ENCODE results near the gene MAGI2.

Gene MAGI2

DNA sequence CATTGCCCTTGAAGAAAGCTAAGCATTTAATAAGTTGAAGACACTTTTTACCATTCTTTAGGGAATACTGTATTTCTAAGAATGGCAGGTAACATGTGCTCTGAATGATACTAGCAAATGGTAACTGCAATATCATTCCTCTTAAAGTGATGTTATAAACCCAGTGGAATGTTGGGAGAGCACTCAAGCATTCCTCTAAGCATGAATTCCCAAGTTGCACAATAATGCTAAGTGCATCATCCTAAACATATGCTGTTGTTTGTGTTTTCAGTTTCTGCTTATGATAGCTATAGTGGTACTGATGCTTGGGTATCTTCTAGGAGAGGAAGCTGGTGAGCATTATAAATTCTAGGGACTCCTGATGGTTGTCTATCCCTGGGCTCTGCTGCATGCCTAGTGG lies 980.9 kb downstream of the MAGI2 start:
- H3K4me3 ChIP-seq (ENCODE audit: low read length), result no peak overlapping the region
- DNase-seq (ENCODE audit: low read depth, low spot score), result no peak

DNA sequence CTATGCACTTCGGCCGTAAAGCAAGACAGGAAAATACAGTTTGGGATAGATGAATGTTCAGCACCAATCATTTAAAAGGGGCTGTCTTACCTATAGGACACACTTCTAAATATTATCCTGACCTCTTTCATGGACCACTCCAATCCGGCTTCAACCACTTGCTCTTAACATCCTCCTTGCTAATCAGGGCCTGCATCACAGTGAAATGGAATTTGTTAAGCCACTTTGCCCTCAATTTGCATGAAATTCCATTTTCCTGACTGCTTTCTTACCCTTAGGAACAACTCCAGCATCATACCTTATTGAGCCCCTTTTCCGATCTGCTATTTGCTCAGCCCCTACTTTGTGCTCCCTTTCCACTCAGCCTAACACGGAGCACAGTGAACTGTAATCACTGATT lies 987.6 kb downstream of the MAGI2 start:
- DNase-seq (ENCODE audit: low read depth, low spot score), result no peak

DNA sequence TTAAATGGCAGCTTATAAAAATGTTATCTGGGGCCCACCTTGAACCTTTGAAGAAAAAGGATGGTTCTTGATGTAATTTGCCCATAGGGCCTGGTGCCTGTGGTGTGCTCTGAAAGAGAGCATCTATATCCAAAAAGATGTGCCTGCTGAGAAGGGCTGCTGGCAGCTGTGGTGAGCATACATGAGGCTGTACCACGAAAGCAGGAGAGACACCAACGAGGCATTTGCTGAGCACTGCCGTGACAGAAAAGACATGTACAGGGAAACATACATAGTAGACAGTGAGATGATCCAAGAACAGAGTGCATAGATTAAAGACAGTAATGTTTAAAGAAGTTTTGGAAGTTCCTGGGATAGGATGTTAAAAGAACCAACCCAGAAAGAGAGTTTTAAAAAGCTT lies 990.4 kb downstream of the MAGI2 start:
- no peak for DNase-seq (ENCODE audit: low read depth, low spot score)
- H3K4me3 ChIP-seq (ENCODE audit: low read length), result no peak overlapping the region

More for the DNA sequence above, 987.6 kb downstream of the MAGI2 start:
- no peak overlapping the region for H3K4me3 ChIP-seq (ENCODE audit: low read length)

DNA sequence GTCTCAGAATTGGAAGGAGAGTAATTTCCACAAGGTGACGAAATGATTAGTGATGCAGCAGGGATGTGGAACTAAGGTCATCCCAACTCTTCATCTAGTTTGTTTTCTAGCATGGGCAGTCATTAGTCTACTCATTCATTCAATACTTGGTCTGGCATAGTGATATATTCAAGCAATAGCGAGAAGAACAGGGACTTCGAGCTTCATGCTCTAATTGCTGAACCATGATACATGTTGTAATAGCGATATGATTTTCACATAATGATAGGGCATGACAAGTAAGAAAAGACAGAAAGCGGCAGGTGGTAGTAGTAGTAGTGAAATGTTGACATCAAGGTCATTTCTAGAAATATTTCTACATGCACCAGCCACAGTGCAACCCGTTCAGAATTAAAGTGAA lies 1002.8 kb downstream of the MAGI2 start:
- no peak for DNase-seq (ENCODE audit: low read depth, low spot score)
- H3K4me3 ChIP-seq (ENCODE audit: low read length), result no peak overlapping the region

DNA sequence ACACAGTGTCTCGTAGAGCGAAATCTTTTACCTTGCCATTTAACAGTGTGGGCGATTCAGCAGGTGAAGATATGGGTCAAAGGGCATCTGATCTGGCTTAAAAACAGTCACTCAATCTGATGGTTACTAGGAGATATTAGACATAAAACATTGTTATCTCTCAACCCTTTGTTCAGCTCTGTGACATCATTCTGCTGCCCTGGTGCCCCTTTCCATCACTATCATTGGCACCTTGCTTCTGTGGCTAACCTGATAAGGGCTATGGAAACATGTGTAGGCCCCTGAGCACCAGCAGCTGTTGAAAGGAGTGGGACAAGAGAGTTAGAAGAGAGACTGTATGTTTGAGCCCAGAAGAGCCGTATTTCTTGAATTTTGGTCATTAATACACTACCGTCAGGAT lies 1004.6 kb downstream of the MAGI2 start:
- DNase-seq (ENCODE audit: low read depth, low spot score), result no peak
- no peak overlapping the region for H3K4me3 ChIP-seq (ENCODE audit: low read length)

DNA sequence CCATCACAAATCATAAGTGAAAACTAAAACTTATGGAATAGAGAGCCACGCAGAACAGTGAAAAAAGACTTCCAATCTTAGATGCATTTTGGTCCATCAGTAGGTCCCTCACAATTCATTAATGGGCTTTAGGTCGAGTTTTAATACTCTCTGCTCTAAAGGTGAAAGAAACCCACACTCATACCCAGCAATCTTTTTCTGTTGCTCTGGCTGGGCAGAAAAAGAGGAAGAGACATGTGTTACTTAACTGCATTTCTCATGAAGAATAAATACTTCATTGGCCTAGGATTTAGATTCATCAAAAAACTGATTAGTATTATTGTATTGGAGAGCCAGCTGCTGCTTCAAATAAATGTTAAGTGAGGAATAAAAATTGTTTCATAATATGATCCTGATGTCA lies 1009.2 kb downstream of the MAGI2 start:
- no peak for DNase-seq (ENCODE audit: low read depth, low spot score)
- H3K4me3 ChIP-seq (ENCODE audit: low read length), result no peak overlapping the region

DNA sequence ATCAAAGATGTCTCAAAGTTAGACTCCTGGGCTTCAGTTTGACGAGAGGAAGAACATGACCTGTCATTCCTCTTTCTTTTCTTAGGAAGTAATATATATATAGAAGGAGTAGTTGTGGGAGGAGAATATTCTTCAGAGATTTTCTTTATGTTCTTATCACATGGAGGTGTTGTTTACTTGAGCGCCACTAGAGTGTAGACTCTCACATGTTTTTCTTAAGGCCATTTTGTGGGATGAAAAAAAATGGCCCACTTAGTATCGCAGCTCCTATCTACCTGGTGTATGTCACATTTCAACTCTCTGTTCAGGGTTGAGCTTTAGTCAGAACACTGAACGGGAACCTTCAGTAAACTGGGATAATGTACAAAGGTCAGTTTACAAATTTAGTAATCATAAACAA lies 1009.7 kb downstream of the MAGI2 start:
- H3K4me3 ChIP-seq (ENCODE audit: low read length), result no peak overlapping the region
- DNase-seq (ENCODE audit: low read depth, low spot score), result no peak

DNA sequence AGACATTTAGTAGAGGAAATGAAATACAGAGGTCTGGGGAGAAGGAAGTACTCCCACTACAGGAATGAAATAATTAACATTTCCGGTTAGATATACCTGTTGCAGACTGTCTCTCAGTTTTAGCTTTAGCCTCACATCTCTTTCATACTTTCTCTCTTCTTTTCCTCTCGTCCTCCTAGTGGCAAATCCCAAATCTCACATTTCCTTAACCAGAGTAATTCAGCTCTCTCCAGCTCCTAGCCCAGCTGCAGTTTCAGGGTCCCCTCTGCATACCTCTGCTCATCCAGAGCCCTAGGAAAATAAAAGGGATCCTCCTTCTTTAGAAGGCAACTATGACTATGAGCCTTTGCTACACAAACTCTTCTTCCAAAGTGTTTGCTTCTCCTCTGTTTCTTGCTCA lies 1011.7 kb downstream of the MAGI2 start:
- DNase-seq (ENCODE audit: low read depth, low spot score), result no peak
- H3K4me3 ChIP-seq (ENCODE audit: low read length), result no peak overlapping the region

DNA sequence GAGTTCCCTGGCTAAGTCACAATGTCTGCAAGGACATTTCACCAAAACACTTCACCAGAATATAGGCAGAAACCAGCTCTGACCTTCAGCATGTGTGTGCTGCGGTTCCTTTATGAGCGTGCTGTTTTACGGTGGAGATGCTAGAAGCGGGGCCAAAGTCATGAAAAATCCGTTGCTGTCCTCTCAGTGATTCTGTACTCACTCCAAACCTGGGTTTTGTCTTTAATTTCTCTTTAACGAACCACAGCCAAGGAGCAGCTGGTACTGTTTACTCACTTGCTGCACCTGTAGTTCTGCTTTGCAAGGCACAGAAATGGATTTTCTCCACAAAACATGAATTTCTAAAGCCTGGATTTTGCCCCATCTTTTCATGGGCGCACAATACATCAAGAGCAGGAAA lies 1015.0 kb downstream of the MAGI2 start:
- H3K4me3 ChIP-seq (ENCODE audit: low read length), result no peak overlapping the region
- DNase-seq (ENCODE audit: low read depth, low spot score), result no peak

DNA sequence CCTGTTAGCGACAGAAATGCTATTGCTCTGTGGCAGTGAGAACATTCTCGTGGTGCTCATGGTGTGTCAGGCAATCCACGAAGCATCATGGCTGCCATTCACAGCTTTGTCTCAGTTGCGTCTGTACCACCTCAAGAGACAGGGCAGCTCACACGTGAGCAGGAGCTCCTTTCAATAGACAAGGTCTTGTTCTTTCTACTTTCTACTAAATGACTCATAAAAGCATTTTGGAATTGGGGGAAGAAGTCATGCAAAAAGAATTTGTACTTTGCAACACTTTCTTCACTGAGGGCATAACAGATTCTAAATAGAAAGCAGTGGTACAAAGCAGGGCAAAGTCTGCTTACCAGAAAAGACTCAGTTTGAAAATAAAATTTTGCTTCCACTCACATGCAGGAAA lies 1016.3 kb downstream of the MAGI2 start:
- no peak for DNase-seq (ENCODE audit: low read depth, low spot score)
- H3K4me3 ChIP-seq (ENCODE audit: low read length), result no peak overlapping the region

DNA sequence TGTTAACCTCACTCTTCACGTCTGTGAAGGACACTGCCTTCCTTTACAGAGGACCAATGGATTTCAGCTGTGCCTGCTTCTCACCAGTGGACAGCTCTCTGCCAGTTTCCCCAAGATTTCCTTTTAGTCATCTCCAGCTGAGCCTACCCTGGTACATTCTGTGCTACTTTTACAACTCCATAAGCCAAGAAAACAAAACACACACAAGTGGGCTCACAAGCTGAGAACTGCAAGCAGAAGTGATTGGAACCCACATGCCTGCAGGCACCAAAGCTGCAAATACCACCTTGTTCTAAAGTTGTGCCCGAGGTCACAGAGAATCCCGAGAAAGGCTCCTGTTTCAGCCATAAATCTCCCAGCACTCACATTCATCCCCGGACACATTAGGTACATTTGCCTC lies 1018.1 kb downstream of the MAGI2 start:
- DNase-seq (ENCODE audit: low read depth, low spot score), result no peak
- no peak overlapping the region for H3K4me3 ChIP-seq (ENCODE audit: low read length)

DNA sequence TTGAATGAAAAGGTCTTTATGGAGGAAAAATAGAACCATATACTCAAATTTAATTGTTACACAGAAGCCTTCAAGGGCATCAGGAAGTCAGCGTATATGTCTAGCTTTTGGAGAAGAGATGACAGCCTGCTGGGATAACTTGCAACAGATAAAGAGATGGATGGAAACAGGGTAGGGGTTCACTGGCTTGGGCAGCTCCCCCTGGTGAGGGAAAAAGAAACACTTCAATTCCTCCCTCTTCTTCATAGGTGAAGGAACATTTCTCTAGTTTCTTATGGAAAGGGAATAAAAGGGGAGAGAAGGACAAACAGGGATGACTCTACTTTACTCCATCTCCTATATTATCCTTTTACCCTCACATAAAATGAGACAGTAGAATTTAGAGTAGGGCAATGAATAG lies 1019.2 kb downstream of the MAGI2 start:
- no peak overlapping the region for H3K4me3 ChIP-seq (ENCODE audit: low read length)
- no peak for DNase-seq (ENCODE audit: low read depth, low spot score)

DNA sequence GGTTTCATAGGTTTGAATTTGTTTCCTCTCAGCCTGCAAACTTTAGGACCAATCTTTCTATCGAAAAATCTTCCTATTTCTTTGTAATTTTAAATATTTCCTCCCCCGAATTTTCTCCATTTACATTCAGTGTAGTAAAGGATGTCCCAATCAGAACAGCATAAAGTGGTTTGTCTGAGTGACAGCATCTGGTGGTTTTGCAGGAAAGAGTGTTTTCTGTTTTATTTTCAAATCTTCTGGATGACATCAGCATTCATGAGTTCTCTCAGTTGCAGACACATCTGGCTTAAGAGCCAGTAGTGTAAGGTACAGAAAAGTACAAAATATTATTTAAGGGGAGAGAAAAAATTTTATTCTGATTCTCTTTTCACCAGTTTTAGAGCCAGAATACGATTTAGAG lies 1020.0 kb downstream of the MAGI2 start:
- no peak overlapping the region for H3K4me3 ChIP-seq (ENCODE audit: low read length)
- DNase-seq (ENCODE audit: low read depth, low spot score), result no peak

DNA sequence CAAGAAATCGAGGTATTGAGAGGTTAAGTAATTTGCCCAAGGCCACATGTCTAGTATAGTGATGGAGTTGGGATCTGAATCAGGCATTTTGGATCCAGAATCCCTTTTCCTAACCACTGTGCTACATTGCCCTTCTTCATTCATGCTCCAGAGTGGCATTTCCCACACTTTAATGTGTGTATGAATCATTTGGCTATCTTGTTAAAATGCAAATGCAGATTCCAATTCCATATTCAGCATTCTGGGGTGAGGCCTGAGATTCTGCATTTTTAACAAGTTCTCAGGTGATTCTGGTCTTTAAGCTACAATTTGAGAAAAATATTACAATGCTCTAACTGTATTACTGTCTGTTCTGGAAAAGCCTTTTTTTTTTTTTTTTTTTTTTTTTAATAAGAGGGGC lies 1023.6 kb downstream of the MAGI2 start:
- DNase-seq (ENCODE audit: low read depth, low spot score), result no peak
- no peak overlapping the region for H3K4me3 ChIP-seq (ENCODE audit: low read length)

DNA sequence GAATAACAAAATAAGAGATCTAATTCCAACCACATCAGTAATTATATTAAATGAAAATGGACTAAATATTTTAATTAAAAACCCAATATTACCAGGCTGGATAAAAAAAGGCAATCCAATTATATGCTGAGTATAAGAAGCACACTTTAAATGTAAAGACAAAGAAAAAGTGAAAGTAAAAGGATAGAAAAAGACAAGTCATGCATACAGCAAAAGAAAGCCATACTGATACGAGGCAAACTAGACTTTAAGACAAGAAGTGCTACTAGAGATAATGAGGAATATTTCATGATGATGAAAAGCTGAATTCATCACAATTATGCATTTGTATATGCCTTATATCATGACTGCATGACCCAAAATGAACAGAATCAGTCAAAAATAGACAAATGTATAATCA lies 1026.3 kb downstream of the MAGI2 start:
- DNase-seq (ENCODE audit: low read depth, low spot score), result no peak

DNA sequence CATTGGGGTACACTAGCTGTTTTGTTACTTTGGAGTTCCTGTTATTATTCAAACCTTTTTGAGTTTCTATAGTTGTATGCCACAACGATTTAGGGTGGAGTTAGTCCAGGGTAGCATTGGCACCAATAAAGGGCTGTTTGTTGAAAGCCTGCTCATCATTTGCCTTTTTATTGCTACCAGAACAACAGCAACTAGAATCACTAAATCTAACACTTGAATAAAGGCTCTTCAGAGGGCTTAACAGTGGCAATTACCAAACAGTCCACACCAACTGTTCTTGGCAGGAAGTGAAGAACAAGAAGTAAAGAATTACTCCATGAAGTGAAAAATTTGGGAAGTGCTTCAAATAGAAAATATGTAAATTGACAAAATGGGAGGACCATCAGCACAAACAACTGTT lies 1033.5 kb downstream of the MAGI2 start:
- H3K4me3 ChIP-seq (ENCODE audit: low read length), result no peak overlapping the region
- DNase-seq (ENCODE audit: low read depth, low spot score), result no peak

More for the DNA sequence above, 1026.3 kb downstream of the MAGI2 start:
- no peak overlapping the region for H3K4me3 ChIP-seq (ENCODE audit: low read length)

DNA sequence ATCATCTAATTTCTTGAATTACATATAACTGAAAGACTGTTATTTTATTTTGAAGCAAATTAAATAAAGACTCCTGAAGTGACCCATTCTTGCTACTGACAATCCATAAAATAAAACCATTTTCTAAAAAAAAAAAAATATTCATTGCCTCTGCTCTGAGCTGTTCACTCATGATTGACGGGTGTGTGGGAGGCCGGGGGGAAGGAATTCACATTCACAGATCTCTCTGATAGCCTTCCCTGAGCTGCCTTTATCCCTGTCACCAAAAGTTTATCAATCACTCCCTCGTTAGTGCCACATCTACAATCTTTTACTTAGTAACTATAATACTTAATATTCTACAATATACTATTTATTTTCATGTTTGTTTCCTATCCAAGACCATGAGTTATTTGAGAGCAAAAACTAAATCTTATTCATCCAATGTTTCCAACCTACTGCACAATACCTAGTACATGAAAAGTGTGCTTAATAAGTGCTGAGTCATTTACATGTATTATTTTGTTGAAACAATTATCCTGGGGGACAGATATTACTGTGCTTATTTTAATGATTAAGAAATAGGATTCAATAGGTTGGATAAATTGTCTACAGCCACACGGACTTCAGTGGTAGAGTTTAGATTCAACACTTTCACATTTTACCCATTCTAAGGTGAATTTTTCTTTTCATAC lies 1036.2 kb downstream of the MAGI2 start:
- H3K4me3 ChIP-seq (ENCODE audit: low read length), result no peak overlapping the region
- DNase-seq (ENCODE audit: low read depth, low spot score), result no peak

DNA sequence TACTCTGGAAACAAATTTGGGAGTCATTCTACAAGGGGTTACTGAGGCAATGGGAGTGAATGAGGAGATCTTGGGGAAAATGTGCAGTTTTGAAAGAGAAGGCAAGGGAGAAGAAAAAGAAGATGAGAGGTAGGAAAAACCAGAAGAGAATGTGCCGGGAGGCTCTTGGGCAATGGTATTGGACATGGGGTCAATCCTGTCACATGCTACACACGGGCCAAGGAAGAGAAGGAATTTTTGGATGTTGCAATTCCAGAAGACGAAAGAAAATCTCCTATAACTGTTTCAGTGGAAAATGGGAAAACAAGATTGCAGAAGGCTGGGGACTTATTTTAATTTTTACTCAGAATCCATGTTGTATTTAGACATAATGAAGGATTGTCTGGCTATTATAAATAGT lies 1039.9 kb downstream of the MAGI2 start:
- DNase-seq (ENCODE audit: low read depth, low spot score), result no peak
- H3K4me3 ChIP-seq (ENCODE audit: low read length), result no peak overlapping the region

DNA sequence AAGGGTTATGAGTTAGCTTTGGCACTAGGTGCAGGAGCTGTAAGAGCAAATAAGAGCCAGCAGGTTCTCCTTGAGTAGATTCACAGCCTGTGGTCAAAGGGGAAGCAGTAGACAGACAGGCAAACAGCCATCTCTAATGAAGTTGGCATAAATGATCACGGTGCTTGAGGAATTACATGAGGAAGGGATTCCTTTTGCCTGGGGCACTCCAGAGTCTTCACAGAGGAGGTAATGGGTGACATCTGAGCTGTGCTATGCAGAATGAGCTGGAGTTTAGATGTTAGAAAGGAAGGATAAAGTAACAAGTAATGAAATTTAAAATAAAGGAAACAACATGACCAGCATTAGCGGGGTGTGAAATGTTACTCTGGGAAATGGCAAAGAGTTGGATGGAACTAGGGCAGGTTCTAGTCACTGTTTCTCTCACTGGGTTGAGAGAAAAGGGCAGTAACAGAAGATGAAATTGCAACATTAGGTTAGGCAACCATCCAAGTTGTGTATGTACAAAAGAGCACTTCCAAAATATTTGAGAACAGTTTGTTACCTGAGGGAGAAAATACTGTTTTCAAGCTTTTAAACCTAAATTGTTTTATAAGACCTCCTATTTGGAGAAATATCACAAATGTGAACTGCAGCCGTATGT lies 1041.1 kb downstream of the MAGI2 start:
- DNase-seq (ENCODE audit: low read depth, low spot score), result no peak
- no peak overlapping the region for H3K4me3 ChIP-seq (ENCODE audit: low read length)

DNA sequence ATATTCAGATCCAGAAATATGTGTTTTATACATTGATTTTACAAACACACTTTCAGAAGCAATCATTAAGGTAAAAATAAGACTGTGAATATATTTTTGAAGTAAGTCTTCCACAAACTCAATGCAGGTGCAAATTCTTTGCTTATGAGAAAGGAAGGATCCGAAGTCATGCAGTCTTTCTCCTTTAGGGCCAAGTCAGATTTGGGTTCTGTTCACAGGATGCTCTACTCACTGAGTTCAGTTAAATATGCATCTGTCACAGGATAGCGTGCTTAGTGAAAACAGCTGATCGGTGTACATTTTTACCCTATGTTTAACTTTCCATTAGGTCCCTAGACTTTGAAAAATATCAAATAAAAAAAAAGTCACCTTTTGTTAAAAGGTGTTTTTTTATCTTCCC lies 1046.4 kb downstream of the MAGI2 start:
- no peak for DNase-seq (ENCODE audit: low read depth, low spot score)
- H3K4me3 ChIP-seq (ENCODE audit: low read length), result no peak overlapping the region

DNA sequence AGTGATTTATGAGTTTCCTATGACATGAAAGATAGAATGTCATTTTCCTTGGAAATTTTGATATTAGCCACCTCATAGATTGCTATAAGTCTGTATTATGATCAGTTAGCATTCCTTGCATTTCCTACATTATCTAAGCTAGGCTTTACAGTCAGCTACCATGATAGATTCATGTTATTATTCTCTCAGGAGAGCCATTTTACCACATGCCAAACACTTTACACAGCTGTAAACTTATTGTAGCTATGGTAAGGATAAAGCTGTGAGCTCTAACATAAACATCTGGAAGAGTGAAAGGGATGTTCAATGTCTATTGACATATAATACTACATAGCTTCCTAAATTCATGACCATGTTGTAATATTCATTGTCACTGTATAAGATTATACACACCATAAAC lies 1046.9 kb downstream of the MAGI2 start:
- H3K4me3 ChIP-seq (ENCODE audit: low read length), result no peak overlapping the region
- DNase-seq (ENCODE audit: low read depth, low spot score), result no peak

All from Jurkat, Clone E6-1 (cell line).